Sciatic nerve (tissue), 2 donors: ENCODE results near the gene SLC44A2. TPM values are rescaled to one million over a fixed set of nuclear protein-coding genes. Genes with fewer than 3 reads are reported as not detected.
A peak's percentile ranks its signal among the peaks of the same experiment; 100 is the strongest.
"Not testable (repeated sequence)": the region's sequence is repeated elsewhere in the genome, so short reads cannot be mapped to it uniquely, and the experiment has no call there.

Experiments used
- ATAC-seq: fragments of 200-7000 bp; cut with Tn5 transposase; one replicate; pipeline ENCODE4 v1.9.1; 2020; ENCODE audit warnings: mild to moderate bottlenecking, moderate library complexity
- DNase-seq: peaks from one replicate; pipeline ENCODE4 v3.0.0-alpha.2; 2020; ENCODE audit warnings: low spot score
- intact Hi-C: fragments of 100-400 bp; cut with DNase I; formaldehyde crosslinking; loops from one replicate; pipeline ENCODE4 v1.14.2; 2022
- total RNA-seq: library from RNA; stranded (reverse); fragmentation: NEBNext Ultra II Directional; extraction: Animal tissue kit (Norgen Biotek cat#: 25700); gene quantifications from one replicate; pipeline ENCODE4 v1.2.1, GENCODE V29; 2021
- donor health status: DM: no; HTN: no; CAD: no.
- donor health status: DM: no; HTN: no; CAD: no.

The SLC44A2 gene
- total RNA-seq, 1 donor from 2014 or later, result 281 TPM

GRCh38 chr19:10670182-10670581 lies 44.8 kb downstream of the SLC44A2 start:
- peak; percentile 87 for ATAC-seq
- no peak for DNase-seq
- intact Hi-C loops, result no loop called here

- no peak for DNase-seq
- intact Hi-C loops, result no loop called here
- peak; percentile 21 for ATAC-seq
Measured at GRCh38 chr19:10670876-10671804, 45.8 kb downstream of the SLC44A2 start.

GRCh38 chr19:10671922-10672321 lies 46.6 kb downstream of the SLC44A2 start:
- DNase-seq, intact Hi-C loops, ATAC-seq: not testable (repeated sequence)

- intact Hi-C loops, DNase-seq, ATAC-seq: not testable (repeated sequence)
Measured at GRCh38 chr19:10675214-10675613, 49.9 kb downstream of the SLC44A2 start.

- DNase-seq, result no peak
- no peak for ATAC-seq
- intact Hi-C loops, result no loop called here
Measured at GRCh38 chr19:10677751-10678150, 52.4 kb downstream of the SLC44A2 start.

- ATAC-seq (no peak), DNase-seq (no peak)
- intact Hi-C loops, result no loop called here
Measured at GRCh38 chr19:10678813-10679212, 53.5 kb downstream of the SLC44A2 start.

GRCh38 chr19:10679743-10680142 lies 54.4 kb downstream of the SLC44A2 start:
- no peak for ATAC-seq
- intact Hi-C loops, result no loop called here

GRCh38 chr19:10680545-10681135 lies 55.3 kb downstream of the SLC44A2 start:
- ATAC-seq (no peak), DNase-seq (no peak)
- intact Hi-C loops, result no loop called here

More at GRCh38 chr19:10679743-10680142, 54.4 kb downstream of the SLC44A2 start:
- DNase-seq, result no peak

GRCh38 chr19:10681658-10682057 lies 56.3 kb downstream of the SLC44A2 start:
- ATAC-seq (no peak), DNase-seq (no peak)
- intact Hi-C loops, result no loop called here

- DNase-seq, result no peak
- no peak for ATAC-seq
- intact Hi-C loops, result no loop called here
Measured at GRCh38 chr19:10682397-10683063, 57.2 kb downstream of the SLC44A2 start.

- ATAC-seq (no peak), DNase-seq (no peak)
- intact Hi-C loops, result no loop called here
Measured at GRCh38 chr19:10683064-10683426, 57.7 kb downstream of the SLC44A2 start.

- ATAC-seq (no peak), DNase-seq (no peak)
- intact Hi-C loops, result no loop called here
Measured at GRCh38 chr19:10683582-10683981, 58.2 kb downstream of the SLC44A2 start.

- intact Hi-C loops, result no loop called here
- DNase-seq (no peak), ATAC-seq (no peak)
Measured at GRCh38 chr19:10685210-10685609, 59.9 kb downstream of the SLC44A2 start.

GRCh38 chr19:10686193-10686592 lies 60.8 kb downstream of the SLC44A2 start:
- intact Hi-C loops, result no loop called here
- ATAC-seq (no peak), DNase-seq (no peak)

- DNase-seq, result no peak
- intact Hi-C loops, result no loop called here
- no peak for ATAC-seq
Measured at GRCh38 chr19:10686661-10687517, 61.5 kb downstream of the SLC44A2 start.

GRCh38 chr19:10687518-10688288 lies 62.4 kb downstream of the SLC44A2 start:
- intact Hi-C loops, result no loop called here
- no peak for DNase-seq
- no peak for ATAC-seq

GRCh38 chr19:10688545-10689280 lies 63.4 kb downstream of the SLC44A2 start:
- DNase-seq (no peak), ATAC-seq (no peak)
- intact Hi-C loops, result no loop called here

- no peak for ATAC-seq
- intact Hi-C loops, result no loop called here
- DNase-seq, result no peak
Measured at GRCh38 chr19:10690341-10690781, 65.0 kb downstream of the SLC44A2 start.
